ENCODE measurements around the gene SLC25A47.
"Not testable (repeated sequence)": the region's sequence is repeated elsewhere in the genome, so short reads cannot be mapped to it uniquely, and the experiment has no call there.

Gene SLC25A47

GRCh38 chr14:100306101-100306997, 16.8 kb upstream of the SLC25A47 start, which contains the start of gene SLC25A29:
SLC25A29 (minus strand) TSS chr14:100306444; CDS start chr14:100306232, 212 bp downstream.
- peaks cover 13 to 18% of the 10 kb centered on the region in 2 donors for H3K4me1 ChIP-seq (ENCODE audit: control insufficient read depth in 2 of 2, insufficient read depth in 2 of 2, low read length in 2 of 2)
- peak within 1 kb of the TSS; percentile 77 to 80 for H3K4me3 ChIP-seq (ENCODE audit: low read length in 2 of 2)
- peak within 1 kb of the TSS; percentile 63 to 72 for H3K9ac ChIP-seq (ENCODE audit: low read depth in 1 of 2, low read length in 2 of 2)
- H3K27me3 ChIP-seq (ENCODE audit: control insufficient read depth in 2 of 2, insufficient read depth in 2 of 2, low read length in 2 of 2) = peaks cover 0 to 3% of the 10 kb centered on the region in 2 donors
- peak within 1 kb of the TSS; percentile 60 to 77 for H3K27ac ChIP-seq (ENCODE audit: low read depth in 2 of 2, low read length in 2 of 2)
- H3K9me3 ChIP-seq (ENCODE audit: control insufficient read depth in 2 of 2, low read length in 2 of 2) = no peaks in the 10 kb centered on the region
- H3K36me3 ChIP-seq (ENCODE audit: control insufficient read depth in 2 of 2, insufficient read depth in 2 of 2, low read length in 2 of 2) = no peaks in the 10 kb centered on the region

- Histone ChIP-seq H3K9me3 (ENCODE audit: control insufficient read depth in 2 of 2, low read length in 2 of 2) (no peaks in the 10 kb centered on the region), H3K4me1 (ENCODE audit: control insufficient read depth in 2 of 2, insufficient read depth in 2 of 2, low read length in 2 of 2) (peaks cover 13 to 18% of the 10 kb centered on the region in 2 donors), H3K9ac (ENCODE audit: low read depth in 1 of 2, low read length in 2 of 2) (peak overlapping the region; percentile 63 to 72), H3K27ac (ENCODE audit: low read depth in 2 of 2, low read length in 2 of 2) (peak overlapping the region; percentile 60 to 77), H3K4me3 (ENCODE audit: low read length in 2 of 2) (peak overlapping the region; percentile 77 to 80), H3K27me3 (ENCODE audit: control insufficient read depth in 2 of 2, insufficient read depth in 2 of 2, low read length in 2 of 2) (peaks cover 0 to 3% of the 10 kb centered on the region in 2 donors), H3K36me3 (ENCODE audit: control insufficient read depth in 2 of 2, insufficient read depth in 2 of 2, low read length in 2 of 2) (no peaks in the 10 kb centered on the region)
Observed at GRCh38 chr14:100306998-100307765, 16.0 kb upstream of the SLC25A47 start.

GRCh38 chr14:100307766-100308426, 15.2 kb upstream of the SLC25A47 start:
- Histone ChIP-seq H3K4me1 (ENCODE audit: control insufficient read depth in 2 of 2, insufficient read depth in 2 of 2, low read length in 2 of 2) (peaks cover 13 to 18% of the 10 kb centered on the region in 2 donors), H3K27me3 (ENCODE audit: control insufficient read depth in 2 of 2, insufficient read depth in 2 of 2, low read length in 2 of 2) (peaks cover under 1 to 3% of the 10 kb centered on the region in 2 donors), H3K27ac (ENCODE audit: low read depth in 2 of 2, low read length in 2 of 2) (no peak overlapping the region), H3K9ac (ENCODE audit: low read depth in 1 of 2, low read length in 2 of 2) (peak overlapping the region in 1 of 2 donors; percentile 72), H3K4me3 (ENCODE audit: low read length in 2 of 2) (peak overlapping the region; percentile 77 to 80), H3K9me3 (ENCODE audit: control insufficient read depth in 2 of 2, low read length in 2 of 2) (no peaks in the 10 kb centered on the region), H3K36me3 (ENCODE audit: control insufficient read depth in 2 of 2, insufficient read depth in 2 of 2, low read length in 2 of 2) (no peaks in the 10 kb centered on the region)

- H3K36me3 ChIP-seq (ENCODE audit: control insufficient read depth in 2 of 2, insufficient read depth in 2 of 2, low read length in 2 of 2); H3K27me3 ChIP-seq (ENCODE audit: control insufficient read depth in 2 of 2, insufficient read depth in 2 of 2, low read length in 2 of 2); H3K27ac ChIP-seq (ENCODE audit: low read depth in 2 of 2, low read length in 2 of 2); H3K9me3 ChIP-seq (ENCODE audit: control insufficient read depth in 2 of 2, low read length in 2 of 2); H3K9ac ChIP-seq (ENCODE audit: low read depth in 1 of 2, low read length in 2 of 2); H3K4me3 ChIP-seq (ENCODE audit: low read length in 2 of 2): not testable (repeated sequence)
- H3K4me1 ChIP-seq (ENCODE audit: control insufficient read depth in 2 of 2, insufficient read depth in 2 of 2, low read length in 2 of 2) = peaks cover 13 to 18% of the 10 kb centered on the region in 2 donors
Observed at GRCh38 chr14:100308427-100308792, 14.7 kb upstream of the SLC25A47 start.

- Histone ChIP-seq H3K4me1 (ENCODE audit: control insufficient read depth in 2 of 2, insufficient read depth in 2 of 2, low read length in 2 of 2) (peaks cover 13 to 18% of the 10 kb centered on the region in 2 donors), H3K4me3 (ENCODE audit: low read length in 2 of 2) (no peak overlapping the region), H3K9me3 (ENCODE audit: control insufficient read depth in 2 of 2, low read length in 2 of 2) (no peaks in the 10 kb centered on the region), H3K9ac (ENCODE audit: low read depth in 1 of 2, low read length in 2 of 2) (no peak overlapping the region), H3K27me3 (ENCODE audit: control insufficient read depth in 2 of 2, insufficient read depth in 2 of 2, low read length in 2 of 2) (peaks cover 3 to 4% of the 10 kb centered on the region in 2 donors), H3K27ac (ENCODE audit: low read depth in 2 of 2, low read length in 2 of 2) (no peak overlapping the region), H3K36me3 (ENCODE audit: control insufficient read depth in 2 of 2, insufficient read depth in 2 of 2, low read length in 2 of 2) (no peaks in the 10 kb centered on the region)
Observed at GRCh38 chr14:100309028-100309737, 14.0 kb upstream of the SLC25A47 start.

- H3K4me1 ChIP-seq (ENCODE audit: control insufficient read depth in 2 of 2, insufficient read depth in 2 of 2, low read length in 2 of 2); H3K27ac ChIP-seq (ENCODE audit: low read depth in 2 of 2, low read length in 2 of 2); H3K9ac ChIP-seq (ENCODE audit: low read depth in 1 of 2, low read length in 2 of 2); H3K27me3 ChIP-seq (ENCODE audit: control insufficient read depth in 2 of 2, insufficient read depth in 2 of 2, low read length in 2 of 2); H3K9me3 ChIP-seq (ENCODE audit: control insufficient read depth in 2 of 2, low read length in 2 of 2); H3K4me3 ChIP-seq (ENCODE audit: low read length in 2 of 2); H3K36me3 ChIP-seq (ENCODE audit: control insufficient read depth in 2 of 2, insufficient read depth in 2 of 2, low read length in 2 of 2): not testable (repeated sequence)
Observed at GRCh38 chr14:100312110-100312876, 10.8 kb upstream of the SLC25A47 start.

- Histone ChIP-seq H3K4me1 (ENCODE audit: control insufficient read depth in 2 of 2, insufficient read depth in 2 of 2, low read length in 2 of 2) (no peaks in the 10 kb centered on the region), H3K27me3 (ENCODE audit: control insufficient read depth in 2 of 2, insufficient read depth in 2 of 2, low read length in 2 of 2) (peaks cover 3 to 4% of the 10 kb centered on the region in 2 donors), H3K9ac (ENCODE audit: low read depth in 1 of 2, low read length in 2 of 2) (no peak overlapping the region), H3K9me3 (ENCODE audit: control insufficient read depth in 2 of 2, low read length in 2 of 2) (no peaks in the 10 kb centered on the region), H3K4me3 (ENCODE audit: low read length in 2 of 2) (no peak overlapping the region), H3K27ac (ENCODE audit: low read depth in 2 of 2, low read length in 2 of 2) (no peak overlapping the region), H3K36me3 (ENCODE audit: control insufficient read depth in 2 of 2, insufficient read depth in 2 of 2, low read length in 2 of 2) (no peaks in the 10 kb centered on the region)
Observed at GRCh38 chr14:100312877-100313400, 10.2 kb upstream of the SLC25A47 start.

- Histone ChIP-seq H3K4me3 (ENCODE audit: low read length in 2 of 2) (no peak overlapping the region), H3K9me3 (ENCODE audit: control insufficient read depth in 2 of 2, low read length in 2 of 2) (no peaks in the 10 kb centered on the region), H3K27me3 (ENCODE audit: control insufficient read depth in 2 of 2, insufficient read depth in 2 of 2, low read length in 2 of 2) (peaks cover 3 to 4% of the 10 kb centered on the region in 2 donors), H3K36me3 (ENCODE audit: control insufficient read depth in 2 of 2, insufficient read depth in 2 of 2, low read length in 2 of 2) (no peaks in the 10 kb centered on the region), H3K9ac (ENCODE audit: low read depth in 1 of 2, low read length in 2 of 2) (no peak overlapping the region), H3K4me1 (ENCODE audit: control insufficient read depth in 2 of 2, insufficient read depth in 2 of 2, low read length in 2 of 2) (no peaks in the 10 kb centered on the region), H3K27ac (ENCODE audit: low read depth in 2 of 2, low read length in 2 of 2) (no peak overlapping the region)
Observed at GRCh38 chr14:100313464-100314230, 9.5 kb upstream of the SLC25A47 start.
